ENCODE results near the gene SLC27A4. TPM values are rescaled to one million over a fixed set of nuclear protein-coding genes. Genes with fewer than 3 reads are reported as not detected.

SLC27A4 gene
- total and polyA plus RNA-seq, 2 of the 13 experiments (the other 11 are each of a cell fraction or from before 2014, with no cell fraction given): 10.6 to 18.8 TPM

- TF ChIP-seq LRRFIP1 (CRISPR knock-in tag; conservative IDR thresholded peaks at IDR 0.05): 0 out of 2 replicates have a peak, but pooled peaks have one; percentile 28
- TF ChIP-seq MXD4 (CRISPR knock-in tag; IDR thresholded peaks at IDR 0.05): peak; percentile 85; the same call in 1 of the 2 replicates
- TF ChIP-seq KMT2B (CRISPR knock-in tag; IDR thresholded peaks at IDR 0.05): peak; percentile 84
- TF ChIP-seq ZFP91 (CRISPR knock-in tag; IDR thresholded peaks at IDR 0.05; ENCODE audit: borderline replicate concordance): peak; percentile 94
- TF ChIP-seq SP140L (CRISPR knock-in tag; IDR thresholded peaks at IDR 0.05; ENCODE audit: borderline replicate concordance): peak; percentile 91; the same call in 1 of the 2 replicates
- TF ChIP-seq KDM1A (CRISPR knock-in tag; IDR thresholded peaks at IDR 0.05): no peak
- no peak for TF ChIP-seq AGO1 (IDR thresholded peaks at IDR 0.05; ENCODE audit: low read depth, low read length, poor library complexity, severe bottlenecking)
- peak; percentile 50 for TF ChIP-seq TEAD3 (CRISPR knock-in tag; optimal IDR thresholded peaks at IDR 0.05; ENCODE audit: borderline replicate concordance)
- TF ChIP-seq IRF1 (CRISPR knock-in tag; IDR thresholded peaks at IDR 0.05; ENCODE audit: low read depth): 0 out of 2 replicates have a peak, but pooled peaks have one; percentile 40
- TF ChIP-seq ZBTB44 (CRISPR knock-in tag; IDR thresholded peaks at IDR 0.05): no peak
- TF ChIP-seq ZNF260 (CRISPR knock-in tag; IDR thresholded peaks at IDR 0.05; ENCODE audit: borderline replicate concordance, low read depth): no peak
- peak; percentile 59; the same call in 1 of the 2 replicates for TF ChIP-seq ZNF124 (CRISPR knock-in tag; IDR thresholded peaks at IDR 0.05)
- peak; percentile 57; the same call in 1 of the 2 replicates for TF ChIP-seq ETV5 (CRISPR knock-in tag; IDR thresholded peaks at IDR 0.05; ENCODE audit: borderline replicate concordance)
- TF ChIP-seq ZNF567 (CRISPR knock-in tag; IDR thresholded peaks at IDR 0.05; ENCODE audit: borderline replicate concordance): no peak
- TF ChIP-seq ZNF207 (IDR thresholded peaks at IDR 0.05; ENCODE audit: borderline replicate concordance): no peak
- TF ChIP-seq RELA (CRISPR knock-in tag; IDR thresholded peaks at IDR 0.05): no peak
- TF ChIP-seq ZSCAN5A (CRISPR knock-in tag; IDR thresholded peaks at IDR 0.05; ENCODE audit: borderline replicate concordance): no peak
- peak; percentile 69; the same call in 1 of the 2 replicates for TF ChIP-seq ZSCAN30 (CRISPR knock-in tag; IDR thresholded peaks at IDR 0.05)
- peak; percentile 99 for TF ChIP-seq KAT8 (CRISPR knock-in tag; IDR thresholded peaks at IDR 0.05)
- peak; percentile 69; the same call in 1 of the 2 replicates for TF ChIP-seq SAFB2 (CRISPR knock-in tag; IDR thresholded peaks at IDR 0.05; ENCODE audit: borderline replicate concordance, low read depth)
Measured at GRCh38 chr9:128322404-128323211, 17.7 kb upstream of the SLC27A4 start, which contains the start of the genes COQ4 and TRUB2 (continued).
